Caco-2 (cell line): ENCODE measurements around the gene PLEKHA5. TPM values are rescaled to one million over a fixed set of nuclear protein-coding genes. Genes with fewer than 3 reads are reported as not detected.

Experiments used
- BruUV-seq: library from RNA; stranded (reverse); fragments of 400-500 nt; replicated peaks from 2 replicates; lab custom pipeline; 2021; lab: Mats Ljungman, UMichigan
- CTCF ChIA-PET: fragments of 300-600 bp; sonication (Branson Sonifier 250); formaldehyde crosslinking; loops from one replicate; lab custom pipeline; 2022; ENCODE audit warnings: antibody characterized with exemption; lab: Charles Lee
- POLR2A ChIA-PET: fragments of 300-600 bp; sonication (Branson Sonifier 250); formaldehyde crosslinking; loops from one replicate; lab custom pipeline; 2022; ENCODE audit warnings: antibody characterized with exemption; lab: Charles Lee
- DNase-seq, 2 experiments: peaks; one replicate each; pipeline versions ENCODE4 v3.0.0 to v3.0.0-alpha.2; 2020 to 2022
- H3K27me3 ChIP-seq: replicated peaks from 2 replicates; pipeline ENCODE4 v1.6.0; 2011; ENCODE audit warnings: low read length; ENCODE audit not compliant: control insufficient read depth, insufficient read depth
- H3K36me3 ChIP-seq: 2 replicates; pipeline ENCODE4 v1.5.1; 2011; ENCODE audit warnings: low read length; ENCODE audit not compliant: control insufficient read depth, insufficient read depth
- H3K4me1 ChIP-seq: fragments of 250-450 bp; sonication (Bioruptor Pico); 2 replicates; pipeline ENCODE4 v1.5.1; 2020; ENCODE audit warnings: mild to moderate bottlenecking
- H3K4me3 ChIP-seq: 2 replicates; pipeline ENCODE4 v1.5.1; 2011; ENCODE audit warnings: low read depth, mild to moderate bottlenecking, control low read depth, low read length
- H3K9me3 ChIP-seq: fragments of 250-450 bp; sonication (Bioruptor Pico); 2 replicates; pipeline ENCODE4 v1.5.1; 2020; ENCODE audit warnings: mild to moderate bottlenecking, moderate library complexity
- H3K27ac Mint-ChIP-seq: one replicate; pipeline ENCODE4 v1.8.0; 2022; ENCODE audit warnings: mixed read lengths; ENCODE audit not compliant: unreplicated experiment
- H3K27me3 Mint-ChIP-seq: one replicate; pipeline ENCODE4 v1.8.0; 2022; ENCODE audit warnings: mixed read lengths; ENCODE audit not compliant: insufficient read depth, unreplicated experiment
- H3K36me3 Mint-ChIP-seq: one replicate; pipeline ENCODE4 v1.8.0; 2022; ENCODE audit warnings: mild to moderate bottlenecking, mixed read lengths; ENCODE audit not compliant: insufficient read depth, unreplicated experiment
- H3K4me1 Mint-ChIP-seq: one replicate; pipeline ENCODE4 v1.8.0; 2022; ENCODE audit warnings: low read depth, mixed read lengths; ENCODE audit not compliant: unreplicated experiment
- H3K4me3 Mint-ChIP-seq: one replicate; pipeline ENCODE4 v1.8.0; 2022; ENCODE audit warnings: mild to moderate bottlenecking, moderate library complexity, mixed read lengths; ENCODE audit not compliant: unreplicated experiment
- H3K9me3 Mint-ChIP-seq: one replicate; pipeline ENCODE4 v1.8.0; 2022; ENCODE audit warnings: mixed read lengths; ENCODE audit not compliant: unreplicated experiment
- intact Hi-C: fragments of 100-400 bp; cut with micrococcal nuclease; formaldehyde crosslinking; loops from one replicate; pipeline ENCODE4 v1.10.0; 2022; ENCODE audit not compliant: unreplicated experiment
- total RNA-seq: library from RNA; stranded (reverse); gene quantifications from 2 replicates; pipeline ENCODE4 v1.2.3, GENCODE V29; 2022
- TF ChIP-seq, protein P1 (sequence below), 2 experiments: fragments of 200-600 bp in 1 of 2; IDR thresholded peaks; 1 replicate in 1 of 2; 2 replicates in 1 of 2; pipeline versions ENCODE4 v1.5.1 to v1.8.0; 2011 to 2022; ENCODE audit warnings: antibody characterized with exemption in 1 of 2, control low read depth in 1 of 2, inconsistent platforms in 1 of 2, low read depth in 1 of 2, low read length in 1 of 2, mild to moderate bottlenecking in 1 of 2, moderate library complexity in 1 of 2; ENCODE audit not compliant: insufficient read depth in 1 of 2, severe bottlenecking in 1 of 2, unreplicated experiment in 1 of 2

Gene PLEKHA5
- total RNA-seq, 1 experiment from 2014 or later, result 69.1 TPM

DNA sequence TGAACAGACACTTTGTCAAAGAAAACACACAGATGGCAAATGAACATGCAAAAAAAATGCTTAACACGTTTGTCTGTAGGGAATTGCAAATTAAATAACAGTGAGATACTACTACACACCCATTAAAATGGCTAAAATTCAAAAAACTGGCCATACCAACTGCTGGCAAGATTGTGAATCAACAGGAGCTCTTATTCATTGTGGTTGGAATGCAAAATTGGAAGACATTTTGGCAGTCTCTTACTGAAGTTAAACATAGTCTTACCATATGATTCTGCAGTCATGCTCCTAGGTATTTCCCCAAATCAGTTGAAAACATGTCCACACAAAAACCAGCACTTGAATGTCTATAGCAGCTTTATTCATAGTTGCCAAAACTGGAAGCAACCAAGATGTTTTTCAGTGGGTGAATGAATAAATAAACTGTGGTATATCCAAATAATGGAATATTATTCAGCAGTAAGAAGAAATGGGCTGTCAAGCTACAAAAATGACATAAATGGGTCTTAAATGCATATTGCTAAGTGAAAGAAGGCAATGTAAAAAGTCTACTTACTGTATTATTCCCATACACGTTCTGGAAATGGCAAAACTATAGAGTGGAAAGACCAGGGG, 91.4 kb downstream of the PLEKHA5 start:
- Mint-ChIP-seq H3K4me3 (no peak overlapping the region), H3K9me3 (no peaks in the 10 kb centered on the region), H3K4me1 (peaks cover 13% of the 10 kb centered on the region), H3K27ac (no peak overlapping the region), H3K27me3 (no peaks in the 10 kb centered on the region), H3K36me3 (no peaks in the 10 kb centered on the region)
- Histone ChIP-seq H3K27me3 (no peaks in the 10 kb centered on the region), H3K9me3 (no peaks in the 10 kb centered on the region), H3K36me3 (no peaks in the 10 kb centered on the region), H3K4me1 (0 out of 2 replicates have a peak, but pooled peaks cover 3% of the 10 kb centered on the region), H3K4me3 (no peak overlapping the region)
- BruUV-seq, result no TSS peak
- TF ChIP-seq, protein P1, sequence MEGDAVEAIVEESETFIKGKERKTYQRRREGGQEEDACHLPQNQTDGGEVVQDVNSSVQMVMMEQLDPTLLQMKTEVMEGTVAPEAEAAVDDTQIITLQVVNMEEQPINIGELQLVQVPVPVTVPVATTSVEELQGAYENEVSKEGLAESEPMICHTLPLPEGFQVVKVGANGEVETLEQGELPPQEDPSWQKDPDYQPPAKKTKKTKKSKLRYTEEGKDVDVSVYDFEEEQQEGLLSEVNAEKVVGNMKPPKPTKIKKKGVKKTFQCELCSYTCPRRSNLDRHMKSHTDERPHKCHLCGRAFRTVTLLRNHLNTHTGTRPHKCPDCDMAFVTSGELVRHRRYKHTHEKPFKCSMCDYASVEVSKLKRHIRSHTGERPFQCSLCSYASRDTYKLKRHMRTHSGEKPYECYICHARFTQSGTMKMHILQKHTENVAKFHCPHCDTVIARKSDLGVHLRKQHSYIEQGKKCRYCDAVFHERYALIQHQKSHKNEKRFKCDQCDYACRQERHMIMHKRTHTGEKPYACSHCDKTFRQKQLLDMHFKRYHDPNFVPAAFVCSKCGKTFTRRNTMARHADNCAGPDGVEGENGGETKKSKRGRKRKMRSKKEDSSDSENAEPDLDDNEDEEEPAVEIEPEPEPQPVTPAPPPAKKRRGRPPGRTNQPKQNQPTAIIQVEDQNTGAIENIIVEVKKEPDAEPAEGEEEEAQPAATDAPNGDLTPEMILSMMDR (IDR thresholded peaks at IDR 0.05; ENCODE audit: insufficient read depth in 1 of 2, low read depth in 1 of 2, low read length in 1 of 2, severe bottlenecking in 1 of 2, unreplicated experiment in 1 of 2), result no peak
- ChIA-PET POLR2A (no interaction called here), CTCF (no interaction called here)
- DNase-seq, result no peak
- intact Hi-C loops, result no loop called here

DNA sequence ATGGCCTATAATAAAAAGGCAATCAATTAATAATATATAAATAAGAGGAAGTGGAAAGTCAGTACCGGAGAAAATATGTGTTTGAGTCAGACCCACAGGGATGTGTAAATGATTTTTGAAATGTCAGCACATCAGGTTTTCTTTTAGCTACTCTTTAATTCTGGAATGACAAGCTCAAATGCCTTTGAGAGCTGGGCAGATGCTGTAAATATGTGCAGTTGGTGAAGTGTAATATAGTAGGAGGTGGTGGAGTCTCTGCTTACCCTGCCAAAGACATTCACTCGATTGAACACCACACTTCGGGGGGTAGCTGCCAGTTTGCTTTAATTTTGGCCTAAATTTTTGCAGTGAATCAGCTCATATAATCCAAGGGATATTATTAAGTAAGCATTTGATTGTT, 93.0 kb downstream of the PLEKHA5 start:
- Mint-ChIP-seq H3K27me3 (no peaks in the 10 kb centered on the region), H3K36me3 (no peaks in the 10 kb centered on the region), H3K27ac (no peak overlapping the region), H3K4me3 (no peak overlapping the region), H3K9me3 (no peaks in the 10 kb centered on the region), H3K4me1 (peaks cover 13% of the 10 kb centered on the region)
- CTCF ChIA-PET, result no interaction called here
- POLR2A ChIA-PET, result interaction anchor here (0.6 kb wide), 1 partner anchor 10 kb away, joined by 12 read pairs; no protein-coding TSS in a partner anchor
- 0 out of 2 replicates have a peak, but pooled peaks cover 3% of the 10 kb centered on the region for H3K4me1 ChIP-seq
- no peaks in the 10 kb centered on the region for H3K9me3 ChIP-seq
- BruUV-seq, result no TSS peak
- intact Hi-C loops, result loop anchor here (2.0 kb wide), 1 partner anchor 792 kb away; no protein-coding TSS in a partner anchor
- no peak overlapping the region for H3K4me3 ChIP-seq
- H3K27me3 ChIP-seq, result no peaks in the 10 kb centered on the region
- TF ChIP-seq, protein P1 (IDR thresholded peaks at IDR 0.05; ENCODE audit: insufficient read depth in 1 of 2, low read depth in 1 of 2, low read length in 1 of 2, severe bottlenecking in 1 of 2, unreplicated experiment in 1 of 2), result no peak
- no peaks in the 10 kb centered on the region for H3K36me3 ChIP-seq
- no peak for DNase-seq

DNA sequence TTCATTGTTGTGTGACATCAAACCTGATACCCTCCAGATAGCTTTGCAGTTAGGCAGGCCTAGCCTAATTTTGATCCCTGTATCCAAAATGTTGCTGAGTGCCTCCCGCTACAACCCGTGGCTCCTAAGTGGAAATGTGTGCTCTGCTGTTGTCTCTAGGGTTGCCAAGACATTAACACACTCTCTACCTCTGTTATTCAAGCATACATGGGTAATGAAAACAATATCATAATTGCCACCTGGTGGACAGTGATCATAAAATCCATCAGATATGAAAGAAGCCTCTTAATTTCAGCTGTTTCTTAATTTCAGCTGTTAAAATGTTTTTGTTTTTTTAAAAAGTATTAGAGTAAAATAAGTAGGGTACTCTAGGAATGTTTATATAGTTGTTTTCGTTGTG, 93.5 kb downstream of the PLEKHA5 start:
- DNase-seq, result no peak
- intact Hi-C loops, result loop anchor here (1.0 to 2.0 kb wide), 2 partner anchors 362 to 792 kb away; no protein-coding TSS in a partner anchor
- CTCF ChIA-PET, result no interaction called here
- H3K9me3 Mint-ChIP-seq, result no peaks in the 10 kb centered on the region
- Histone ChIP-seq H3K4me3 (no peak overlapping the region), H3K9me3 (no peaks in the 10 kb centered on the region), H3K27me3 (no peaks in the 10 kb centered on the region), H3K4me1 (0 out of 2 replicates have a peak, but pooled peaks cover 3% of the 10 kb centered on the region), H3K36me3 (no peaks in the 10 kb centered on the region)
- no peaks in the 10 kb centered on the region for H3K27me3 Mint-ChIP-seq
- TF ChIP-seq, protein P1 (IDR thresholded peaks at IDR 0.05; ENCODE audit: insufficient read depth in 1 of 2, low read depth in 1 of 2, low read length in 1 of 2, severe bottlenecking in 1 of 2, unreplicated experiment in 1 of 2), result peak; percentile 14 to 48
- POLR2A ChIA-PET, result interaction anchor here (0.6 kb wide), 1 partner anchor 11 kb away, joined by 12 read pairs; no protein-coding TSS in a partner anchor
- no peak overlapping the region for H3K27ac Mint-ChIP-seq
- peaks cover 13% of the 10 kb centered on the region for H3K4me1 Mint-ChIP-seq
- no peak overlapping the region for H3K4me3 Mint-ChIP-seq
- no peaks in the 10 kb centered on the region for H3K36me3 Mint-ChIP-seq
- no TSS peak for BruUV-seq
